Testis (tissue), 3 donors: Measurements from ENCODE around the gene AKAP6. TPM values are rescaled to one million over a fixed set of nuclear protein-coding genes. Genes with fewer than 3 reads are reported as not detected.

Experiments used
- DNase-seq: peaks from one replicate; pipeline ENCODE4 v3.0.0-alpha.2; 2019
- H3K27ac ChIP-seq, 2 donors: fragments of 200-600 bp; sonication (generic); one replicate each; pipeline ENCODE4 v1.5.1; 2019
- H3K27me3 ChIP-seq: fragments of 200-600 bp; sonication (generic); one replicate; pipeline ENCODE4 v1.5.1; 2019
- H3K36me3 ChIP-seq: fragments of 200-600 bp; sonication (generic); one replicate; pipeline ENCODE4 v1.5.1; 2017; ENCODE audit warnings: low read depth; ENCODE audit errors: missing control alignments
- H3K4me1 ChIP-seq: fragments of 200-600 bp; sonication (generic); one replicate; pipeline ENCODE4 v1.5.1; 2019
- H3K4me3 ChIP-seq, 2 donors: fragments of 200-600 bp; sonication (generic); one replicate each; pipeline ENCODE4 v1.5.1; 2017 to 2019
- H3K9me3 ChIP-seq: fragments of 200-600 bp; sonication (generic); one replicate; pipeline ENCODE4 v1.5.1; 2017
- CTCF ChIP-seq, 3 experiments: fragments of 450-650 bp in 2 of 3; fragments of 200-600 bp in 1 of 3; sonication (generic) in 1 of 3; IDR thresholded peaks; one replicate each; pipeline ENCODE4 v1.5.1; 2016 to 2019; ENCODE audit warnings: antibody characterized with exemption in 3 of 3, mild to moderate bottlenecking in 2 of 3, moderate library complexity in 1 of 3
- POLR2A ChIP-seq: fragments of 450-650 bp; IDR thresholded peaks from one replicate; pipeline ENCODE4 v1.6.1; 2017; ENCODE audit warnings: antibody characterized with exemption, mild to moderate bottlenecking, moderate library complexity
- WGBS, 2 donors: methylation state at CpG; one replicate each; pipeline ENCODE4 v1.1.5; 2018; 5-methylcytosine and 5-hydroxymethylcytosine counted together
- intact Hi-C: fragments of 100-400 bp; cut with DNase I; formaldehyde crosslinking; loops from one replicate; pipeline ENCODE4 v1.15.1; 2023; ENCODE audit warnings: low total_unique reads
- polyA plus RNA-seq: library from polyadenylated mRNA; stranded (reverse); fragments of 350-450 nt; fragmentation: Illumina TruSeq; extraction: RNeasy Lipid Tissue Mini Kit (QIAGEN cat#74804); gene quantifications from one replicate; pipeline ENCODE4 v1.2.3, GENCODE V29; 2014; ENCODE audit warnings: low read depth, low replicate concordance; ENCODE audit not compliant: insufficient read depth
- total RNA-seq, 2 donors: library from RNA; depleted of rRNA; stranded (reverse); fragments of >200 nt; gene quantifications; one replicate each; pipeline ENCODE4 v1.2.3, GENCODE V29; 2016

AKAP6 gene
- total and polyA plus RNA-seq, 3 donors from 2014 or later, result 26.6 to 30.9 (median 30.9) TPM

- no peak overlapping the region for H3K27ac ChIP-seq
- intact Hi-C loops, result no loop called here
- no peaks in the 10 kb centered on the region for H3K36me3 ChIP-seq
- TF ChIP-seq POLR2A (no peak), CTCF (IDR thresholded peaks at IDR 0.05) (no peak)
- no peaks in the 10 kb centered on the region for H3K27me3 ChIP-seq
- DNase-seq, result no peak
- no peaks in the 10 kb centered on the region for H3K9me3 ChIP-seq
- no peak overlapping the region for H3K4me3 ChIP-seq
- H3K4me1 ChIP-seq, result no peaks in the 10 kb centered on the region
- 87 to 95% methylated on average over 3 of the region's 3 CpGs for WGBS, 2 donors
Observed at GRCh38 chr14:32696325-32697091, 367.4 kb downstream of the AKAP6 start.

- H3K4me1 ChIP-seq, result peaks cover 4% of the 10 kb centered on the region
- no peak for TF ChIP-seq POLR2A
- TF ChIP-seq CTCF (IDR thresholded peaks at IDR 0.05), result no peak
Observed at GRCh38 chr14:32697114-32697513, 368.0 kb downstream of the AKAP6 start.

GRCh38 chr14:32697704-32698103 lies 368.6 kb downstream of the AKAP6 start:
- no peak for TF ChIP-seq CTCF (IDR thresholded peaks at IDR 0.05)
- no peak for TF ChIP-seq POLR2A
- no peaks in the 10 kb centered on the region for H3K9me3 ChIP-seq
- DNase-seq, result no peak
- H3K4me1 ChIP-seq, result peaks cover 8% of the 10 kb centered on the region
- WGBS, 2 donors, result 70 to 78% methylated on average over 1 of the region's 1 CpG
- intact Hi-C loops, result no loop called here
- no peak overlapping the region for H3K4me3 ChIP-seq
- H3K36me3 ChIP-seq, result no peaks in the 10 kb centered on the region
- H3K27ac ChIP-seq, result no peak overlapping the region
- H3K27me3 ChIP-seq, result no peaks in the 10 kb centered on the region

More at GRCh38 chr14:32697114-32697513, 368.0 kb downstream of the AKAP6 start:
- no peak overlapping the region for H3K27ac ChIP-seq
- H3K27me3 ChIP-seq, result no peaks in the 10 kb centered on the region
- intact Hi-C loops, result no loop called here
- 51 to 59% methylated on average over 2 of the region's 2 CpGs for WGBS, 2 donors
- H3K9me3 ChIP-seq, result no peaks in the 10 kb centered on the region
- no peak for DNase-seq
- no peak overlapping the region for H3K4me3 ChIP-seq
- no peaks in the 10 kb centered on the region for H3K36me3 ChIP-seq

GRCh38 chr14:32698831-32699230 lies 369.7 kb downstream of the AKAP6 start:
- intact Hi-C loops, result no loop called here
- 94 to 97% methylated on average over 2 of the region's 2 CpGs for WGBS, 2 donors
- H3K4me1 ChIP-seq, result peaks cover 16% of the 10 kb centered on the region
- H3K4me3 ChIP-seq, result no peak overlapping the region
- no peak for DNase-seq
- no peaks in the 10 kb centered on the region for H3K27me3 ChIP-seq
- no peak overlapping the region for H3K27ac ChIP-seq
- H3K36me3 ChIP-seq, result no peaks in the 10 kb centered on the region
- H3K9me3 ChIP-seq, result no peaks in the 10 kb centered on the region
- no peak for TF ChIP-seq CTCF (IDR thresholded peaks at IDR 0.05)
- TF ChIP-seq POLR2A, result no peak

- intact Hi-C loops, result no loop called here
- H3K9me3 ChIP-seq, result no peaks in the 10 kb centered on the region
- H3K4me3 ChIP-seq, result no peak overlapping the region
- TF ChIP-seq CTCF (IDR thresholded peaks at IDR 0.05), result no peak
- TF ChIP-seq POLR2A, result no peak
- H3K4me1 ChIP-seq, result peaks cover 22% of the 10 kb centered on the region
- DNase-seq, result no peak
- 89 to 95% methylated on average over 2 of the region's 2 CpGs for WGBS, 2 donors
- H3K27me3 ChIP-seq, result no peaks in the 10 kb centered on the region
- no peaks in the 10 kb centered on the region for H3K36me3 ChIP-seq
- peak overlapping the region in 1 of 2 donors; percentile 26 for H3K27ac ChIP-seq
Observed at GRCh38 chr14:32701475-32701874, 372.4 kb downstream of the AKAP6 start.
